ENCODE measurements around the gene RELL1.

GRCh38 chr4:37697566-37697965, 11.4 kb upstream of the RELL1 start:
- TF ChIP-seq CTCF (IDR thresholded peaks at IDR 0.05), result no peak
- no peak for TF ChIP-seq POLR2A (IDR thresholded peaks at IDR 0.05)

Data from body of pancreas (tissue), 4 donors.